ENCODE measurements around the gene ING3.

The ING3 gene

DNA sequence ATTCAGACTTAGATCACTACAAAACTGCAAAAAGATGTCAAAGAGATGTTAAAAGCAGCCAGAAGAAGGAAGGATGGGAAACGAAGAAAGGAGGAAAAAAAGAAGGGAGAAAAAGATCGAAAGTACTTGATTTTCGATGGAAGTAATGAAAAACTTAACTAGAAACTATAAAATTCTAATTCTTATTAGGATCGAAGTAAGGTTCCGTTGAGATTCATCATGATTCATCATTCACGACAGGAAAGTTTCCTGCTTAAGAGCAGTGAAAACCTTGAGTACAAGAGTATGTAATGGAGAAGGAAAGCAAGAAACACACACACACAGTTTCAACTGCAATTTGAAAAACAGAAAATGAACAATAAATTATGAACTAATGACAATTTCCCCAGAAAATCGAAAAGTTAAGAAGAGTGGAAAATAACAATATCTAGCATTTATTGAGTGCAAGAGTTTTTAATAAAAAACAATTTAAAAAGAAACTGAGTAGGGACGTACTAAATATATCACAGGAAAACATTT, 1.1 kb upstream of the ING3 start:
- TF ChIP-seq, protein P1, sequence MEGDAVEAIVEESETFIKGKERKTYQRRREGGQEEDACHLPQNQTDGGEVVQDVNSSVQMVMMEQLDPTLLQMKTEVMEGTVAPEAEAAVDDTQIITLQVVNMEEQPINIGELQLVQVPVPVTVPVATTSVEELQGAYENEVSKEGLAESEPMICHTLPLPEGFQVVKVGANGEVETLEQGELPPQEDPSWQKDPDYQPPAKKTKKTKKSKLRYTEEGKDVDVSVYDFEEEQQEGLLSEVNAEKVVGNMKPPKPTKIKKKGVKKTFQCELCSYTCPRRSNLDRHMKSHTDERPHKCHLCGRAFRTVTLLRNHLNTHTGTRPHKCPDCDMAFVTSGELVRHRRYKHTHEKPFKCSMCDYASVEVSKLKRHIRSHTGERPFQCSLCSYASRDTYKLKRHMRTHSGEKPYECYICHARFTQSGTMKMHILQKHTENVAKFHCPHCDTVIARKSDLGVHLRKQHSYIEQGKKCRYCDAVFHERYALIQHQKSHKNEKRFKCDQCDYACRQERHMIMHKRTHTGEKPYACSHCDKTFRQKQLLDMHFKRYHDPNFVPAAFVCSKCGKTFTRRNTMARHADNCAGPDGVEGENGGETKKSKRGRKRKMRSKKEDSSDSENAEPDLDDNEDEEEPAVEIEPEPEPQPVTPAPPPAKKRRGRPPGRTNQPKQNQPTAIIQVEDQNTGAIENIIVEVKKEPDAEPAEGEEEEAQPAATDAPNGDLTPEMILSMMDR (IDR thresholded peaks at IDR 0.05; ENCODE audit: control insufficient read depth, extremely low read depth, insufficient read depth), result no peak
- peak overlapping the region; percentile 75 for H3K4me3 ChIP-seq (ENCODE audit: low read depth, low read length)
- no peak for DNase-seq (ENCODE audit: low read depth)

GRCh38 chr7:120949998-120950538, 509 bp upstream of the ING3 start:
- peak overlapping the region; percentile 75 for H3K4me3 ChIP-seq (ENCODE audit: low read depth, low read length)
- TF ChIP-seq, protein P1 (IDR thresholded peaks at IDR 0.05; ENCODE audit: control insufficient read depth, extremely low read depth, insufficient read depth), result no peak
- no peak for DNase-seq (ENCODE audit: low read depth)

DNA sequence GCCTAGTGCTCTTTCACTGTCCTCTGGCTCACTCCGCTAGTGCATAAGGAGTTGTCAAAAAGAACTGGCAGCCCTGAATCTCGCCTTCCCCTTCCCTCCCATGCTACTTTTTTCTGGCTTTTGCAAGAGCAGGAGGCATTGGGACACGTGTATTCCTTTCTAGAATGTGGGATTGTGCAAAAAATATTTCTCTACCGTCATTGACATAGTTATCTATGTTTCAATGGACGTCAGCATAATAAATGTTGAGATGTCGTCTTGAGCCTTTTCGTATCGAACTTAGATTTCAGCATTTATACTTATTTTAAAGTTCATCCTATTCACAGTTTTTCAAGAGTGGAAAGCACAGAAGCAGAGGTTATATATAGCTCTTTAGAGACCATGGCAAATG, 727 bp downstream of the ING3 start:
- TF ChIP-seq, protein P1 (IDR thresholded peaks at IDR 0.05; ENCODE audit: control insufficient read depth, extremely low read depth, insufficient read depth), result no peak
- peak overlapping the region; percentile 75 for H3K4me3 ChIP-seq (ENCODE audit: low read depth, low read length)
- DNase-seq (ENCODE audit: low read depth), result no peak

- DNase-seq (ENCODE audit: low read depth), result no peak
- TF ChIP-seq, protein P1 (IDR thresholded peaks at IDR 0.05; ENCODE audit: control insufficient read depth, extremely low read depth, insufficient read depth), result no peak
- peak overlapping the region; percentile 75 for H3K4me3 ChIP-seq (ENCODE audit: low read depth, low read length)
Observed at GRCh38 chr7:120951826-120952225, 1.2 kb downstream of the ING3 start.

DNA sequence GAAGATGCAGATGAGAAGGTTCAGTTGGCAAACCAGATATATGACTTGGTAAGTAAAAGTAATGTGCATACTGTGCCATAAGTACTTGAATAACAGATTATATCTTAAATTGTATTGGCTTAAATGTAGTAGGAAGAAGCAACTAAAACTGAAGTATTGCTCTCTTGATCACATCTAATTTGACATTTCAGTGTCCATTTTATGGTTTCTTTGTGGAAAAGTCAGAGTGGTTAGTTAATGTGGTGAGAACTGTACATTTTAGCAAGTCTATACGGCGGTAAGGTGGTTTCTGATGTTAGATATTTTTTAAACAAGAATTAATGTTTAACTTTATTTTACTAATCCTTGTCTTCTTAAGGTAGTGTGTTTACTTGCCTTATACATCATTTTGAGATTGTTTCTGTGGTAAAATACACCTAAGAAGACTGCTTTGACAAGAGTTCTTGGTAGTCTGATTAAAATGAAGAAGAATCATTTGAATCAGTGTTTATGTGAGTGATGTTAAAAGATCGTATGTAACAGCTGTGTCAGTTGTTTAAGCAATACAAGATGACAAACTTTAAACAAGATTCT, 5.1 kb downstream of the ING3 start:
- TF ChIP-seq, protein P1 (IDR thresholded peaks at IDR 0.05; ENCODE audit: control insufficient read depth, extremely low read depth, insufficient read depth), result no peak
- H3K4me3 ChIP-seq (ENCODE audit: low read depth, low read length), result no peak overlapping the region
- no peak for DNase-seq (ENCODE audit: low read depth)

DNA sequence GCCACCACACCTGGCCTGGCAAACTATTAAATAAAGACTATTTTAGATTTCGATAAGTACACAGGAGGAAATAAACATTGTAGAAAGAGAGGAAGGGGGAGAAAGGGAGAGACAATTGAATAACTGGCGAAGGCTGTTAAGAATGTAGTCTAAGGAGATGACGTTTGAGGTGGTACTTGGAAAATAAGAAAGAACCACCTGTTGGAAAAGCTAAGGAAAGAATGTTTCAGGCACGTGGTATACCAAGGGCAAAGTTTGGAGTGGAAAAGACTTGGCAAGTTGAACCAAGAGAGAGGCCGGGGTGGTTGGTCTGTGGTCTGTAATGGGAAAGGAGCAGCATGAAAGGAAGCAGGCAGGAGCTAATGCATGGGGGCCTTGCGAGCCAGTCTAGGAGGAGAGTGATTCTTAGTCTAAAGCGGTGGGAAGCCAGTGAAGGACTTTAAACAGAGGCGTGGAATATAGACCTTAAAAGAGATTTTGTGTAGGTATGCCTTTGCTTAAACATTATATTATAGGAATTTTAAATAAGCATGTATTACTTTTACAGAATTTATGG, 9.4 kb downstream of the ING3 start:
- TF ChIP-seq, protein P1 (IDR thresholded peaks at IDR 0.05; ENCODE audit: control insufficient read depth, extremely low read depth, insufficient read depth), result no peak
- DNase-seq (ENCODE audit: low read depth), result no peak
- no peak overlapping the region for H3K4me3 ChIP-seq (ENCODE audit: low read depth, low read length)
